K562 (cell line): Measurements from ENCODE around the gene UCK1. TPM values are rescaled to one million over a fixed set of nuclear protein-coding genes. Genes with fewer than 3 reads are reported as not detected.

Source experiments
- ATAC-seq: fragments of 200-7000 bp; cut with Tn5 transposase; 3 replicates; pipeline ENCODE4 v1.9.1; 2020; ENCODE audit warnings: moderate library complexity
- BruUV-seq: library from RNA; stranded (reverse); fragments of 400-500 nt; replicated peaks from 2 replicates; lab custom pipeline; 2021; lab: Mats Ljungman, UMichigan
- CTCF ChIA-PET: fragments of 300-600 bp; formaldehyde crosslinking; extraction: SDS; loops from one replicate; lab custom pipeline; 2021; ENCODE audit warnings: low intra/inter-chr PET ratio; lab: Yijun Ruan, JAX
- POLR2A ChIA-PET: fragments of 300-600, 350-650 bp; sonication (Branson Sonifier 250); formaldehyde crosslinking; extraction: SDS; loops from one replicate; lab custom pipeline; 2021; ENCODE audit warnings: antibody characterized with exemption, inconsistent platforms; lab: Yijun Ruan, JAX
- DNase-seq, 4 experiments: peaks; one replicate each; pipeline versions ENCODE4 v3.0.0 to v3.0.0-alpha.2; 2011 to 2018; ENCODE audit warnings: low spot score in 3 of 4, mixed read lengths in 3 of 4; ENCODE audit errors: extremely low read depth in 1 of 4
- FAIRE-seq: peaks from 2 replicates; lab custom pipeline; 2011; peaks lifted over from hg19 to GRCh38; lab: Jason Lieb, UNC
- H2AFZ ChIP-seq: 2 replicates; pipeline ENCODE4 v1.6.0; 2011; ENCODE audit warnings: low read depth, low read length, control low read depth, inconsistent platforms
- H3K27ac ChIP-seq: fragments of 200-600 bp; 3 replicates; pipeline ENCODE4 v1.8.0; 2011; ENCODE audit warnings: low read depth, mild to moderate bottlenecking, control low read depth, inconsistent platforms, low read length, moderate library complexity, mixed read lengths; ENCODE audit errors: extremely low read depth
- H3K27me3 ChIP-seq, 2 experiments: fragments of 300-600 bp in 1 of 2; 2 replicates in 1 of 2; 3 replicates in 1 of 2; pipeline versions ENCODE4 v1.6.0 to v1.8.0; 2011; ENCODE audit warnings: inconsistent platforms in 2 of 2, low read length in 2 of 2, mild to moderate bottlenecking in 1 of 2, mixed read lengths in 1 of 2, moderate library complexity in 1 of 2; ENCODE audit not compliant: control insufficient read depth in 2 of 2, insufficient read depth in 2 of 2
- H3K36me3 ChIP-seq: fragments of 300-600 bp; 3 replicates; pipeline ENCODE4 v1.8.0; 2011; ENCODE audit warnings: mild to moderate bottlenecking, low read length, inconsistent platforms; ENCODE audit not compliant: control insufficient read depth, insufficient read depth
- H3K4me1 ChIP-seq, 2 experiments: fragments of 200-600 bp in 1 of 2; replicated peaks in 1 of 2; 2 replicates in 1 of 2; 3 replicates in 1 of 2; pipeline versions ENCODE4 v1.5.1 to v1.8.0; 2011; ENCODE audit warnings: inconsistent platforms in 2 of 2, low read length in 2 of 2, mild to moderate bottlenecking in 1 of 2, mixed read lengths in 1 of 2, moderate library complexity in 1 of 2; ENCODE audit not compliant: control insufficient read depth in 2 of 2, insufficient read depth in 2 of 2
- H3K4me2 ChIP-seq: 2 replicates; pipeline ENCODE4 v1.6.1; 2011; ENCODE audit warnings: low read length, control low read depth, inconsistent platforms, mixed read lengths; ENCODE audit not compliant: insufficient read depth
- H3K4me3 ChIP-seq: fragments of 200-600 bp; sonication (generic), shearing (Covaris generic); 2 replicates; pipeline ENCODE4 v1.5.1; 2016; ENCODE audit warnings: control low read depth, inconsistent platforms
- H3K79me2 ChIP-seq: fragments of 200-600 bp; 3 replicates; pipeline ENCODE4 v1.8.0; 2011; ENCODE audit warnings: low read length, inconsistent platforms; ENCODE audit not compliant: control insufficient read depth, insufficient read depth
- H3K9ac ChIP-seq, 2 experiments: 2 replicates each; pipeline versions ENCODE4 v1.6.0 to v1.6.1; 2011; ENCODE audit warnings: low read depth in 2 of 2, low read length in 2 of 2, control low read depth in 1 of 2, inconsistent platforms in 1 of 2, mild to moderate bottlenecking in 1 of 2, mixed read lengths in 1 of 2; ENCODE audit not compliant: insufficient read depth in 1 of 2
- H3K9me1 ChIP-seq: one replicate; pipeline ENCODE4 v1.6.0; 2011; ENCODE audit warnings: inconsistent platforms, mild to moderate bottlenecking, low read length, moderate library complexity; ENCODE audit not compliant: control insufficient read depth, insufficient read depth
- H3K9me3 ChIP-seq: replicated peaks from 2 replicates; pipeline ENCODE4 v1.5.1; 2011; ENCODE audit warnings: low read depth, low read length, inconsistent platforms; ENCODE audit not compliant: control insufficient read depth, insufficient read depth
- H4K20me1 ChIP-seq: replicated peaks from 2 replicates; pipeline ENCODE4 v1.6.1; 2011; ENCODE audit warnings: low read length, inconsistent platforms, mixed read lengths; ENCODE audit not compliant: control insufficient read depth, insufficient read depth
- ARID2 ChIP-seq: fragments of 450-650 bp; IDR thresholded peaks from 2 replicates; pipeline ENCODE4 v1.6.1; 2017; ENCODE audit warnings: antibody characterized with exemption, mild to moderate bottlenecking
- ARNT ChIP-seq, 2 experiments: fragments of 450-650 bp; IDR thresholded peaks; 2 replicates each; pipeline ENCODE4 v1.6.1; 2016; ENCODE audit warnings: mild to moderate bottlenecking in 1 of 2
- BRD9 ChIP-seq: fragments of 450-650 bp; IDR thresholded peaks from 2 replicates; pipeline ENCODE4 v1.6.1; 2018; ENCODE audit warnings: low read depth; ENCODE audit not compliant: partially characterized antibody
- CAMTA2 ChIP-seq: fragments of 250-450 bp; sonication (Bioruptor Pico); conservative IDR thresholded peaks from 2 replicates; pipeline ENCODE4 v1.5.1; 2022
- CEBPG ChIP-seq, 3 experiments: fragments of 200-800 bp in 1 of 3; sonication (Bioruptor generic) in 1 of 3; sonication (generic) in 1 of 3; formaldehyde crosslinking in 1 of 3; IDR thresholded peaks in 2 of 3; conservative IDR thresholded peaks in 1 of 3; 2 replicates each; pipeline versions ENCODE4 v1.6.1 to v1.8.0; 2016 to 2022; ENCODE audit warnings: missing compliant biosample characterization in 2 of 3, missing genetic modification characterization in 2 of 3, mild to moderate bottlenecking in 1 of 3, missing genetic modification reagents in 1 of 3
- EGR1 ChIP-seq: fragments of 450-650 bp; conservative IDR thresholded peaks from 2 replicates; pipeline ENCODE4 v1.6.1; 2017; ENCODE audit warnings: mild to moderate bottlenecking
- FOXK1 ChIP-seq: sonication (generic); formaldehyde crosslinking; IDR thresholded peaks from 2 replicates; pipeline ENCODE4 v1.8.0; 2022; ENCODE audit warnings: missing genetic modification reagents, mild to moderate bottlenecking, borderline replicate concordance
- HCFC1 ChIP-seq: IDR thresholded peaks from 2 replicates; pipeline ENCODE4 v1.6.1; 2012; ENCODE audit warnings: low read depth, low read length, improper control_type of control experiment
- HDGF ChIP-seq: fragments of 450-650 bp; IDR thresholded peaks from 2 replicates; pipeline ENCODE4 v1.6.1; 2016
- KLF1 ChIP-seq: fragments of 450-650 bp; IDR thresholded peaks from 2 replicates; pipeline ENCODE4 v1.6.1; 2016; ENCODE audit warnings: missing genetic modification characterization, missing compliant biosample characterization
- MLX ChIP-seq, 2 experiments: fragments of 450-650 bp in 1 of 2; sonication (generic) in 1 of 2; formaldehyde crosslinking; conservative IDR thresholded peaks; 2 replicates each; pipeline versions ENCODE4 v1.4.0 to v1.8.1; 2020 to 2022; ENCODE audit warnings: mild to moderate bottlenecking in 1 of 2, missing genetic modification reagents in 1 of 2
- PHF20 ChIP-seq: fragments of 450-650 bp; IDR thresholded peaks from 2 replicates; pipeline ENCODE4 v1.6.1; 2018; ENCODE audit not compliant: partially characterized antibody
- POLR2B ChIP-seq: fragments of 450-650 bp; IDR thresholded peaks from 2 replicates; pipeline ENCODE4 v1.6.1; 2018; ENCODE audit warnings: low read depth; ENCODE audit not compliant: partially characterized antibody
- SMAD2 ChIP-seq: fragments of 150-350 bp; IDR thresholded peaks from 2 replicates; pipeline ENCODE4 v1.6.1; 2014; ENCODE audit warnings: low read depth, mild to moderate bottlenecking, low read length
- TAF15 ChIP-seq: fragments of 200-400 bp; formaldehyde crosslinking; IDR thresholded peaks from 2 replicates; pipeline ENCODE4 v1.6.1; 2017; ENCODE audit warnings: mild to moderate bottlenecking, low read depth, low read length, moderate library complexity
- TEAD1 ChIP-seq, 2 experiments: fragments of 450-650 bp in 1 of 2; sonication (generic) in 1 of 2; formaldehyde crosslinking; IDR thresholded peaks; 2 replicates each; pipeline versions ENCODE4 v1.4.0 to v1.8.0; 2020 to 2022; ENCODE audit warnings: mild to moderate bottlenecking in 2 of 2, missing genetic modification reagents in 1 of 2
- ZC3H11A ChIP-seq: IDR thresholded peaks from 2 replicates; pipeline ENCODE4 v1.6.1; 2012; ENCODE audit warnings: low read depth, low read length, improper control_type of control experiment
- ZNF134 ChIP-seq: fragments of 250-450 bp; sonication (Bioruptor Pico); conservative IDR thresholded peaks from 2 replicates; pipeline ENCODE4 v1.4.0; 2020
- ZNF79 ChIP-seq: fragments of 250-450 bp; sonication (Bioruptor Pico); IDR thresholded peaks from 2 replicates; pipeline ENCODE4 v1.4.0; 2020; ENCODE audit warnings: low read depth, mild to moderate bottlenecking, moderate library complexity
- whole genome bisulfite sequencing: fragments of 100-300 bp; shearing (Covaris generic); methylation state at CpG from one replicate; pipeline ENCODE4 v1.1.6; 2016; ENCODE audit warnings: low coverage, mixed read lengths; ENCODE audit not compliant: insufficient coverage; ENCODE audit errors: missing lambda C conversion rate; 5-methylcytosine and 5-hydroxymethylcytosine counted together
- in situ Hi-C: fragments of 300-500 bp; cut with MboI; formaldehyde crosslinking; loops from 4 replicates; pipeline ENCODE4 v1.15.0; 2018; ENCODE audit warnings: inconsistent platforms, mixed read lengths
- intact Hi-C: fragments of 100-400 bp; cut with micrococcal nuclease; formaldehyde crosslinking; loops from 2 replicates; pipeline ENCODE4 v1.14.2; 2022
- polyA plus RNA-seq, 8 experiments: library from polyadenylated mRNA; depleted of rRNA in 4 of 8; stranded (reverse) in 5 of 8; unstranded in 3 of 8; fragments of >200 nt; fragmentation: Nextera tagmentation in 2 of 8; fragmentation: Illumina TruSeq in 1 of 8; extraction: Ambion mirVana in 2 of 8; extraction: Trizol in 1 of 8; gene quantifications; 2 replicates each; pipeline versions ENCODE4 v1.2.1 to v1.2.3, GENCODE V29; 2011 to 2014; ENCODE audit warnings: inconsistent platforms in 1 of 8, missing spikeins in 1 of 8
- total RNA-seq, 7 experiments: library from RNA; depleted of rRNA in 6 of 7; stranded (reverse); fragments of >200 nt in 6 of 7; fragmentation: Illumina TruSeq in 2 of 7; extraction: Trizol in 2 of 7; gene quantifications; 2 replicates each; pipeline versions ENCODE4 v1.2.1 to v1.2.3, GENCODE V29; 2011 to 2021; ENCODE audit warnings: low replicate concordance in 1 of 7

UCK1 gene
- total and polyA plus RNA-seq, 9 of the 15 experiments (the other 6 are each of a cell fraction or from before 2014, with no cell fraction given): 0.27 to 27.5 (median 16.1) TPM

- Histone ChIP-seq H3K36me3 (no peaks in the 10 kb centered on the region), H2AFZ (no peak overlapping the region), H4K20me1 (no peaks in the 10 kb centered on the region), H3K4me1 (peaks cover 0 to 14% of the 10 kb centered on the region in 2 experiments; a peak in 1 of 5 replicates), H3K4me3 (no peak overlapping the region), H3K9me3 (peaks cover 7% of the 10 kb centered on the region), H3K9ac (no peak overlapping the region), H3K4me2 (no peak overlapping the region), H3K27ac (no peak overlapping the region), H3K79me2 (no peaks in the 10 kb centered on the region), H3K9me1 (no peaks in the 10 kb centered on the region), H3K27me3 (peaks cover 14 to 33% of the 10 kb centered on the region in 2 experiments; a peak in 4 of 5 replicates)
- in situ Hi-C loops: no loop called here
- intact Hi-C loops: no loop called here
- WGBS: 13% methylated on average over 26 of the region's 49 CpGs
- CTCF ChIA-PET: no interaction called here
- DNase-seq (peak in 1 of 4 experiments; percentile 35), FAIRE-seq (no peak), ATAC-seq (no peak)
- TF ChIP-seq ZC3H11A (no peak), EGR1 (no peak), SMAD2 (no peak), TAF15 (no peak), KLF1 (tag) (no peak), HDGF (no peak), FOXK1 (no peak), CEBPG (CRISPR knock-in tag; IDR thresholded peaks at IDR 0.05) (no peak), CEBPG (tag; conservative IDR thresholded peaks at IDR 0.05 in 1 of 2, IDR thresholded peaks at IDR 0.05 in 1 of 2) (no peak), TEAD1 (CRISPR knock-in tag; IDR thresholded peaks at IDR 0.05) (no peak), ZNF134 (no peak), ZNF79 (CRISPR knock-in tag) (no peak), HCFC1 (no peak), MLX (CRISPR knock-in tag; conservative IDR thresholded peaks at IDR 0.05) (no peak), POLR2B (no peak), PHF20 (no peak), ARID2 (no peak), ARNT (IDR thresholded peaks at IDR 0.05) (no peak), CAMTA2 (no peak), BRD9 (no peak)
- POLR2A ChIA-PET: interaction anchor here (0.6 kb wide), 1 partner anchor 128 kb away, joined by 3 read pairs; no protein-coding TSS in a partner anchor
- no TSS peak for BruUV-seq
These were observed 15.4 kb upstream of the UCK1 start for GRCh38 chr9:131546336-131547084.
